ENCODE measurements around the gene BCL10.

BCL10 gene

GRCh38 chr1:85276215-85276977 lies at the start of gene BCL10:
Gene BCL10 (minus strand): TSS chr1:85276632. CDS start chr1:85276352, 280 bp downstream.
- DNase-seq (ENCODE audit: low spot score) = peak; percentile 97

GRCh38 chr1:85325920-85326319 lies 49.5 kb upstream of the BCL10 start:
- DNase-seq (ENCODE audit: low spot score) = no peak

- no peak for DNase-seq (ENCODE audit: low spot score)
Observed at GRCh38 chr1:85323770-85324169, 47.3 kb upstream of the BCL10 start.

- DNase-seq (ENCODE audit: low spot score) = no peak
Observed at GRCh38 chr1:85322655-85323054, 46.2 kb upstream of the BCL10 start.

- no peak for DNase-seq (ENCODE audit: low spot score)
Observed at GRCh38 chr1:85321237-85321964, 45.0 kb upstream of the BCL10 start.

GRCh38 chr1:85320371-85321131 lies 44.1 kb upstream of the BCL10 start:
- DNase-seq (ENCODE audit: low spot score) = no peak

- DNase-seq (ENCODE audit: low spot score) = no peak
Observed at GRCh38 chr1:85319931-85320330, 43.5 kb upstream of the BCL10 start.

- no peak for DNase-seq (ENCODE audit: low spot score)
Observed at GRCh38 chr1:85319491-85319890, 43.1 kb upstream of the BCL10 start.

GRCh38 chr1:85318217-85318616 lies 41.8 kb upstream of the BCL10 start:
- DNase-seq (ENCODE audit: low spot score) = no peak

- DNase-seq (ENCODE audit: low spot score) = no peak
Observed at GRCh38 chr1:85317560-85317959, 41.1 kb upstream of the BCL10 start.

GRCh38 chr1:85316321-85316720 lies 39.9 kb upstream of the BCL10 start:
- DNase-seq (ENCODE audit: low spot score) = no peak

GRCh38 chr1:85315789-85316188 lies 39.4 kb upstream of the BCL10 start:
- DNase-seq (ENCODE audit: low spot score) = no peak

GRCh38 chr1:85314726-85315125 lies 38.3 kb upstream of the BCL10 start:
- DNase-seq (ENCODE audit: low spot score) = no peak

- DNase-seq (ENCODE audit: low spot score) = no peak
Observed at GRCh38 chr1:85313888-85314696, 37.7 kb upstream of the BCL10 start.

GRCh38 chr1:85311818-85312217 lies 35.4 kb upstream of the BCL10 start:
- no peak for DNase-seq (ENCODE audit: low spot score)

GRCh38 chr1:85308833-85309350 lies 32.5 kb upstream of the BCL10 start:
- no peak for DNase-seq (ENCODE audit: low spot score)

GRCh38 chr1:85307987-85308832 lies 31.8 kb upstream of the BCL10 start:
- peak; percentile 40 for DNase-seq (ENCODE audit: low spot score)

- DNase-seq (ENCODE audit: low spot score) = no peak
Observed at GRCh38 chr1:85306236-85306635, 29.8 kb upstream of the BCL10 start.

GRCh38 chr1:85303440-85304162 lies 27.2 kb upstream of the BCL10 start:
- DNase-seq (ENCODE audit: low spot score) = no peak

GRCh38 chr1:85300140-85300539 lies 23.7 kb upstream of the BCL10 start:
- DNase-seq (ENCODE audit: low spot score) = no peak

Measured in CD4-positive, alpha-beta T cell treated with Interleukin-15 for 4 hours (primary cell).